Heart left ventricle (tissue), 16 donors: ENCODE results near the gene KIAA2012. TPM values are rescaled to one million over a fixed set of nuclear protein-coding genes. Genes with fewer than 3 reads are reported as not detected.
A peak's percentile ranks its signal among the peaks of the same experiment; 100 is the strongest.

Experiments
- ATAC-seq, 4 donors: fragments of 200-7000 bp; cut with Tn5 transposase; one replicate each; pipeline ENCODE4 v1.9.1; 2020 to 2022; ENCODE audit warnings: moderate library complexity in 4 of 4, mild to moderate bottlenecking in 3 of 4, moderate number of reproducible peaks in 1 of 4
- DNase-seq, 5 donors: peaks; one replicate each; pipeline ENCODE4 v3.0.0-alpha.2; 2020
- H3K27ac ChIP-seq, 12 donors: fragments of 200-600 bp; sonication (generic) in 4 of 12; one replicate each; pipeline versions ENCODE4 v1.5.0 to v1.8.0; 2016 to 2022; ENCODE audit warnings: mild to moderate bottlenecking in 2 of 12
- H3K27me3 ChIP-seq, 9 donors: fragments of 200-600 bp; sonication (generic) in 2 of 9; one replicate each; pipeline versions ENCODE4 v1.5.1 to v1.8.0; 2016 to 2022; ENCODE audit warnings: mild to moderate bottlenecking in 3 of 9
- H3K36me3 ChIP-seq, 9 donors: fragments of 200-600 bp; sonication (generic) in 2 of 9; one replicate each; pipeline versions ENCODE4 v1.5.0 to v1.8.0; 2018 to 2022; ENCODE audit warnings: mild to moderate bottlenecking in 2 of 9
- H3K4me1 ChIP-seq, 12 donors: fragments of 200-600 bp; sonication (generic) in 4 of 12; one replicate each; pipeline versions ENCODE4 v1.5.0 to v1.8.0; 2016 to 2022; ENCODE audit warnings: mild to moderate bottlenecking in 3 of 12
- H3K4me3 ChIP-seq, 12 donors: fragments of 200-600 bp; sonication (generic) in 4 of 12; one replicate each; pipeline versions ENCODE4 v1.5.0 to v1.8.0; 2017 to 2022; ENCODE audit warnings: mild to moderate bottlenecking in 9 of 12, moderate library complexity in 4 of 12
- H3K9me3 ChIP-seq, 12 donors: fragments of 200-600 bp; sonication (generic) in 4 of 12; one replicate each; pipeline versions ENCODE4 v1.5.0 to v1.8.0; 2016 to 2022; ENCODE audit warnings: mild to moderate bottlenecking in 1 of 12
- POLR2A ChIP-seq, 2 donors: fragments of 450-650 bp; IDR thresholded peaks; one replicate each; pipeline ENCODE4 v1.6.1; 2017; ENCODE audit warnings: antibody characterized with exemption in 2 of 2, mild to moderate bottlenecking in 2 of 2, moderate library complexity in 2 of 2
- WGBS, 4 donors: extraction: QIAGEN DNeasy Blood & Tissue Kit in 2 of 4; methylation state at CpG; one replicate each; pipeline versions ENCODE4 v1.1.5 to v1.1.7; 2013 to 2018; 5-methylcytosine and 5-hydroxymethylcytosine counted together
- intact Hi-C, 10 donors: fragments of 100-400 bp; cut with DNase I; formaldehyde crosslinking; loops; one replicate each; pipeline versions ENCODE4 v1.11.1 to v1.14.2; 2022
- polyA plus RNA-seq, 2 donors: library from polyadenylated mRNA; stranded (reverse); fragments of 200-250 nt; gene quantifications; one replicate each; pipeline ENCODE4 v1.2.3, GENCODE V29; 2013
- total RNA-seq, 9 donors: library from RNA; depleted of rRNA in 2 of 9; stranded (reverse); fragments of >200 nt in 2 of 9; fragmentation: NEBNext Ultra II Directional in 3 of 9; extraction: Animal tissue kit (Norgen Biotek cat#: 25700) in 3 of 9; gene quantifications; one replicate each; pipeline versions ENCODE4 v1.1.0 to v1.2.4, GENCODE V29; 2016 to 2023
- TF ChIP-seq, protein P1 (sequence below), 12 donors: fragments of 200-600 bp; sonication (generic) in 4 of 12; IDR thresholded peaks; one replicate each; pipeline versions ENCODE4 v1.5.0 to v1.8.0; 2018 to 2022; ENCODE audit warnings: antibody characterized with exemption in 12 of 12, mild to moderate bottlenecking in 5 of 12
- donor health status: ischemic (EF 13 %, LVEDD 7.1; RV severe dilation, severe dysfunction).
- donor health status: healthy with polysubstance abuse.
- donor health status: DM: no; HTN: yes; CAD: no.
- donor health status: DM: no; HTN: no; CAD: no.
- donor health status: ischemic (EF 25% LVEDD 6.9; RV normal size, moderate dysfunction).
- donor health status: ischemic (EF 25% LVEDD 5.7; RV mildly dilated, moderate dysfunction).
- donor health status: healthy.
- donor health status: DM: yes; HTN: yes; CAD: no.
- donor health status: ischemic (EF 35%, LVEDD 5.7; RV mildly dilated, moderate dysfunction).
- donor health status: nonischemic (EF 11% LVEDD 7.7; RV severe dilation, severe dysfunction).
- donor health status: DM: yes; HTN: yes; CAD: no.
- donor health status: PGD.
- donor health status: ischemic (EF 29% LVEDD 5.4; RV normal size, mild dysfunction).
- donor health status: nonischemic (EF 23%, LVEDD 6.1; RV moderate dilation, normal function).

The KIAA2012 gene
- total and polyA plus RNA-seq, 11 donors = 0.08 TPM; not detected in 10

DNA sequence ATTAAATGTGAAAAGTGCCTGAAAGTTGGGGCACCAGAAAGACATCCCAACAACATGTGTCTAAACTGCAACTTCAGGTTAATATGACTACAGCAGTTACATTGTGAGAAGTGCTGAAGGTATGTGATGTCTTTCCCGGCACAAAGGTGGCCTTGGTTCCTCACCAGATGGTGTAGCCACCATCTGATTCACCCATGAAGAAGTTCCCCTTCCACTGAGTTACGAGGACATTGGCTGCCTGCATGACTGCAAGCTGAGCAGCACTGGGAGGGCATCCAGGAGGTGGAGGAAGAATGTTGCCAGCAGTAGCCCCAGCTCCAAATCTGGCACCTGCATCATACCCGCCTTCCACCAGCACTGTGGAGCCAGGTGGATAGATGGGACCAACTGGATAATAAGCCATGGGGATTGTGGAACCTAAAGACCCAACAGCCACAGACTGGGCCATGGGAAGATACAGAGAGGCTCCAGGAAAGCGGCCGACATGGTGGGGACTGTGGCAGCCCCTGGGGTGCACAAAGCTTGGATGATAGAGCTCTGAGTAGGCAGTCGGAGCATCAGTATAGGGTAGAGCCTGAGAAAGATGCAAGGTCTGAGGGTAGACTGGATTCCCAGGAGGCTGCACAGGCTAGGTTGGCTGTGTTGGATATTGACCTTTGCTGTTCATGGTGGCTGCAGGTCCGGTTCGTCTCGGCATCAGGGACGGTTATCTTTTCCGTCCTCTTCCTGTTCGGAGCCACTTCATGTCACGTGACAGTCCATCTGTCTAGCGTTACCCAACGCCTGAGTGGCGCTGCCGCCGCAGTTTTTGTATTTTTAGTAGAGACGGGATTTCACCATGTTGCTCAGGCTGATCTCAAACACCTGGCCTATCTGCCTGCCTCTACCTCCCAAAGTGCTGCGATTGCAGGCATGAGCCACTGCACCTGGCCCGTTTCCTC, 128.4 kb downstream of the KIAA2012 start:
- Histone ChIP-seq H3K36me3 (peaks cover 0 to 27% (median 23%) of the 10 kb centered on the region in 9 donors), H3K27ac (no peak overlapping the region), H3K27me3 (no peaks in the 10 kb centered on the region), H3K9me3 (no peaks in the 10 kb centered on the region), H3K4me3 (no peak overlapping the region), H3K4me1 (no peaks in the 10 kb centered on the region)
- TF ChIP-seq POLR2A (IDR thresholded peaks at IDR 0.05) = no peak
- TF ChIP-seq, protein P1, sequence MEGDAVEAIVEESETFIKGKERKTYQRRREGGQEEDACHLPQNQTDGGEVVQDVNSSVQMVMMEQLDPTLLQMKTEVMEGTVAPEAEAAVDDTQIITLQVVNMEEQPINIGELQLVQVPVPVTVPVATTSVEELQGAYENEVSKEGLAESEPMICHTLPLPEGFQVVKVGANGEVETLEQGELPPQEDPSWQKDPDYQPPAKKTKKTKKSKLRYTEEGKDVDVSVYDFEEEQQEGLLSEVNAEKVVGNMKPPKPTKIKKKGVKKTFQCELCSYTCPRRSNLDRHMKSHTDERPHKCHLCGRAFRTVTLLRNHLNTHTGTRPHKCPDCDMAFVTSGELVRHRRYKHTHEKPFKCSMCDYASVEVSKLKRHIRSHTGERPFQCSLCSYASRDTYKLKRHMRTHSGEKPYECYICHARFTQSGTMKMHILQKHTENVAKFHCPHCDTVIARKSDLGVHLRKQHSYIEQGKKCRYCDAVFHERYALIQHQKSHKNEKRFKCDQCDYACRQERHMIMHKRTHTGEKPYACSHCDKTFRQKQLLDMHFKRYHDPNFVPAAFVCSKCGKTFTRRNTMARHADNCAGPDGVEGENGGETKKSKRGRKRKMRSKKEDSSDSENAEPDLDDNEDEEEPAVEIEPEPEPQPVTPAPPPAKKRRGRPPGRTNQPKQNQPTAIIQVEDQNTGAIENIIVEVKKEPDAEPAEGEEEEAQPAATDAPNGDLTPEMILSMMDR (IDR thresholded peaks at IDR 0.05) = no peak
- intact Hi-C loops = no loop called here
- ATAC-seq (peak; percentile 26 to 49 (median 43)), DNase-seq (peak in 1 of 5 donors; percentile 33)
- WGBS, 4 donors = 62 to 81% (median 75%) methylated on average over 20 to 21 of the region's 21 CpGs

DNA sequence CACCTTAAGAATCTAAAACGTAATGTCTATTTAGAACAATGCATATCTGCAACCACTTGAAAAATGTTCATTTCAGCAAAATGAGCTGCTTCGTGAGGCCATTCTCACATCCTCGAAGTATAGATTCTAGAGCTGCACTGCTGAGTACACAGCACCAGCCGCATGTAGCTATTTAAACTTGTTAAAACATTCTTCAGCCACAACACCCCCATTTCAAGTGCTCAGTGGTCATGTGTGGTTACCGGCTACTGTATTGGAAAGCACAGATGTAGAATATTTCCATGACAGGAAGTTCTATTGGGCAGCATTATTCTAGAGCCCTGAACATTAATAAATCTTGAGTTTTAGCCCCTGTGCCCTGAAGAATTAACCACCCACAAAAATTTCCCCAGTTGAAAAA, 130.3 kb downstream of the KIAA2012 start:
- ATAC-seq (no peak), DNase-seq (no peak)
- TF ChIP-seq, protein P1 (IDR thresholded peaks at IDR 0.05) = no peak
- Histone ChIP-seq H3K27ac (no peak overlapping the region), H3K4me1 (no peaks in the 10 kb centered on the region), H3K9me3 (no peaks in the 10 kb centered on the region), H3K36me3 (peaks cover 0 to 44% (median 39%) of the 10 kb centered on the region in 9 donors), H3K4me3 (no peak overlapping the region), H3K27me3 (no peaks in the 10 kb centered on the region)
- intact Hi-C loops = no loop called here
- 92 to 97% (median 96%) methylated on average over 5 of the region's 5 CpGs for WGBS, 4 donors

DNA sequence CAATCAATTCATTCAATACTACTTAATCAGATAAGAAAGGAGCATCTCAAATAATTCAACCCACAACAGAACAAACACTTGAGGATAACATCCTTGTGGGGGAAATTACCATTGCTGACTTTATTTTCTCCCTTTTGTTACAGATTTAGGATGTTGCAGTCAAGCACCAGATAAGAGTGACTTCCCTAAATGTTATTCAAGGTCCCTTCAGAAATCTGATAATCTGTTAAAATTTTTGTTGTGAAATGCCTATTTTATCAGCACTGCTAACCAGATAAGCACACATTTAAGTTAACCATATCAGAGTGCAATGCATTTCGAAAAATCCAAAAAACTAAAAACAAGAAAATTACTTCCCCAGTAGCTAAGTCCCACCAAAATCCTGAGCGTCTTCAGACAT, 131.8 kb downstream of the KIAA2012 start:
- TF ChIP-seq, protein P1 (IDR thresholded peaks at IDR 0.05) = no peak
- no peak for TF ChIP-seq POLR2A (IDR thresholded peaks at IDR 0.05)
- Histone ChIP-seq H3K4me1 (no peaks in the 10 kb centered on the region), H3K27me3 (no peaks in the 10 kb centered on the region), H3K9me3 (no peaks in the 10 kb centered on the region), H3K27ac (no peak overlapping the region), H3K4me3 (no peak overlapping the region), H3K36me3 (peaks cover 0 to 59% (median 53%) of the 10 kb centered on the region in 9 donors)
- WGBS, 4 donors = 93 to 96% (median 95%) methylated on average over 2 of the region's 2 CpGs
- no peak for DNase-seq
- ATAC-seq = no peak
- intact Hi-C loops = no loop called here

- ATAC-seq = no peak
- peaks cover 0 to 94% (median 76%) of the 10 kb centered on the region in 9 donors for H3K36me3 ChIP-seq
Observed at GRCh38 chr2:202208526-202208925, 135.5 kb downstream of the KIAA2012 start.

More at GRCh38 chr2:202208526-202208925, 135.5 kb downstream of the KIAA2012 start:
- TF ChIP-seq, protein P1 (IDR thresholded peaks at IDR 0.05) = no peak
- TF ChIP-seq POLR2A (IDR thresholded peaks at IDR 0.05) = no peak
- Histone ChIP-seq H3K27me3 (no peaks in the 10 kb centered on the region), H3K9me3 (no peaks in the 10 kb centered on the region), H3K27ac (no peak overlapping the region), H3K4me1 (no peaks in the 10 kb centered on the region), H3K4me3 (no peak overlapping the region)
- intact Hi-C loops = no loop called here
- no peak for DNase-seq
